A172 (cell line): ENCODE results near the gene STYXL1. TPM values are rescaled to one million over a fixed set of nuclear protein-coding genes. Genes with fewer than 3 reads are reported as not detected.

Experiments used
- DNase-seq: peaks from one replicate; pipeline ENCODE4 v3.0.0-alpha.2; 2015; ENCODE audit warnings: low spot score
- total RNA-seq: library from RNA; depleted of rRNA; stranded (reverse); fragments of >200 nt; shearing (Covaris generic); gene quantifications from 2 replicates; pipeline ENCODE4 v1.2.3, GENCODE V29; 2014

Gene STYXL1
- total RNA-seq, 1 experiment from 2014 or later = 84.7 TPM

- DNase-seq = peak; percentile 28
Observed at GRCh38 chr7:75979759-75980429, 67.9 kb downstream of the STYXL1 start.

- DNase-seq = no peak
Observed at GRCh38 chr7:75977743-75978142, 70.1 kb downstream of the STYXL1 start.

GRCh38 chr7:75971961-75972763, 75.6 kb downstream of the STYXL1 start:
- DNase-seq = no peak

- no peak for DNase-seq
Observed at GRCh38 chr7:75971309-75971960, 76.4 kb downstream of the STYXL1 start.

GRCh38 chr7:75969704-75970498, 77.9 kb downstream of the STYXL1 start:
- no peak for DNase-seq

GRCh38 chr7:75969182-75969581, 78.6 kb downstream of the STYXL1 start:
- DNase-seq = no peak

GRCh38 chr7:75968561-75969001, 79.2 kb downstream of the STYXL1 start:
- DNase-seq = no peak

GRCh38 chr7:75968012-75968411, 79.8 kb downstream of the STYXL1 start:
- no peak for DNase-seq

- DNase-seq = no peak
Observed at GRCh38 chr7:75967487-75967997, 80.3 kb downstream of the STYXL1 start.

- DNase-seq = no peak
Observed at GRCh38 chr7:75967055-75967454, 80.7 kb downstream of the STYXL1 start.

GRCh38 chr7:75966190-75966961, 81.4 kb downstream of the STYXL1 start:
- DNase-seq = no peak

- no peak for DNase-seq
Observed at GRCh38 chr7:75965617-75966016, 82.2 kb downstream of the STYXL1 start.

GRCh38 chr7:75963381-75963995, 84.3 kb downstream of the STYXL1 start:
- no peak for DNase-seq

GRCh38 chr7:75962607-75963380, 85.0 kb downstream of the STYXL1 start:
- DNase-seq = no peak

GRCh38 chr7:75961218-75961617, 86.6 kb downstream of the STYXL1 start:
- DNase-seq = no peak

- DNase-seq = no peak
Observed at GRCh38 chr7:75960372-75960771, 87.4 kb downstream of the STYXL1 start.

GRCh38 chr7:75958802-75959543, 88.8 kb downstream of the STYXL1 start:
- no peak for DNase-seq

GRCh38 chr7:75957021-75957736, 90.6 kb downstream of the STYXL1 start:
- DNase-seq = peak; percentile 40
